ENCODE measurements around the gene FBXW4. TPM values are rescaled to one million over a fixed set of nuclear protein-coding genes. Genes with fewer than 3 reads are reported as not detected.
A peak's percentile ranks its signal among the peaks of the same experiment; 100 is the strongest.

Gene FBXW4
- total and polyA plus RNA-seq, 9 of the 15 experiments (the other 6 are each of a cell fraction or from before 2014, with no cell fraction given): 1.0 to 10.6 (median 5.4) TPM

DNA sequence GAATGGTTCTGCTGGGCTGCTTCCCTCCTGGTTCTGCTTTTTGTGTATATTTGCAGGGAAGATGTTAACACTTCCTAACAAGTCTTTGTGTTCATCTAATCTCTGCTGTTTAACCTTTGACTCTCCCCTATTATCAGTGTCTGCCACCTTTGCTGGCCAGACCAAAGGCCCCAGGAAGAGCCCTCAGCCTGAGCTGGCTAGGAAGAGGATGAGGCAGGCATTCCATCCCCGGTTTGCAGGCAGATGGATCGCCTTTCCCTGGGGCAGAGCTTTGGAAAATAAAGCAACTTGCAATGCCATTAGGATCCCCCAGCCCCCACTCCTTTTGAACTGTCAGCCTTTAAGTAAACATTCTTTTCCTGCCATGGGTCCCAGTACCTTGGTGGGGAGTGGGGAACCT is 87.8 kb downstream of the FBXW4 start (continued):
- TF ChIP-seq, protein P1, sequence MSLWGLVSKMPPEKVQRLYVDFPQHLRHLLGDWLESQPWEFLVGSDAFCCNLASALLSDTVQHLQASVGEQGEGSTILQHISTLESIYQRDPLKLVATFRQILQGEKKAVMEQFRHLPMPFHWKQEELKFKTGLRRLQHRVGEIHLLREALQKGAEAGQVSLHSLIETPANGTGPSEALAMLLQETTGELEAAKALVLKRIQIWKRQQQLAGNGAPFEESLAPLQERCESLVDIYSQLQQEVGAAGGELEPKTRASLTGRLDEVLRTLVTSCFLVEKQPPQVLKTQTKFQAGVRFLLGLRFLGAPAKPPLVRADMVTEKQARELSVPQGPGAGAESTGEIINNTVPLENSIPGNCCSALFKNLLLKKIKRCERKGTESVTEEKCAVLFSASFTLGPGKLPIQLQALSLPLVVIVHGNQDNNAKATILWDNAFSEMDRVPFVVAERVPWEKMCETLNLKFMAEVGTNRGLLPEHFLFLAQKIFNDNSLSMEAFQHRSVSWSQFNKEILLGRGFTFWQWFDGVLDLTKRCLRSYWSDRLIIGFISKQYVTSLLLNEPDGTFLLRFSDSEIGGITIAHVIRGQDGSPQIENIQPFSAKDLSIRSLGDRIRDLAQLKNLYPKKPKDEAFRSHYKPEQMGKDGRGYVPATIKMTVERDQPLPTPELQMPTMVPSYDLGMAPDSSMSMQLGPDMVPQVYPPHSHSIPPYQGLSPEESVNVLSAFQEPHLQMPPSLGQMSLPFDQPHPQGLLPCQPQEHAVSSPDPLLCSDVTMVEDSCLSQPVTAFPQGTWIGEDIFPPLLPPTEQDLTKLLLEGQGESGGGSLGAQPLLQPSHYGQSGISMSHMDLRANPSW (CRISPR knock-in tag; IDR thresholded peaks at IDR 0.05): no peak
- TF ChIP-seq NFXL1 (CRISPR knock-in tag; IDR thresholded peaks at IDR 0.05) (no peak), MAFG (tag; conservative IDR thresholded peaks at IDR 0.05) (no peak), BACH1 (tag; IDR thresholded peaks at IDR 0.05) (no peak), ZNF507 (tag; conservative IDR thresholded peaks at IDR 0.05) (no peak), KDM1A (IDR thresholded peaks at IDR 0.05) (peak; percentile 34 to 48; a peak in 2 of 4 replicates), ZNF146 (CRISPR knock-in tag; IDR thresholded peaks at IDR 0.05; ENCODE audit: unreplicated experiment) (no peak), CTBP1 (IDR thresholded peaks at IDR 0.05; ENCODE audit: borderline replicate concordance) (peak; percentile 41; the same call in 1 of the 2 replicates), TEAD4 (IDR thresholded peaks at IDR 0.05; ENCODE audit: low read length) (peak; percentile 56; the same call in 1 of the 2 replicates), TEAD4 (CRISPR knock-in tag; IDR thresholded peaks at IDR 0.05; ENCODE audit: borderline replicate concordance) (no peak), ZNF354B (CRISPR knock-in tag; IDR thresholded peaks at IDR 0.05) (no peak), CBFA2T2 (conservative IDR thresholded peaks at IDR 0.05) (peak; percentile 51), FOSL1 (tag; conservative IDR thresholded peaks at IDR 0.05) (no peak), ZNF584 (CRISPR knock-in tag; IDR thresholded peaks at IDR 0.05; ENCODE audit: low read depth) (no peak), RFX7 (CRISPR knock-in tag; IDR thresholded peaks at IDR 0.05) (no peak), KAT8 (IDR thresholded peaks at IDR 0.05; ENCODE audit: low read depth) (no peak), TCF7 (IDR thresholded peaks at IDR 0.05; ENCODE audit: borderline replicate concordance) (no peak), ADNP (tag; IDR thresholded peaks at IDR 0.05) (no peak), RAD51 (IDR thresholded peaks at IDR 0.05; ENCODE audit: borderline replicate concordance, low read depth) (no peak), NELFE (IDR thresholded peaks at IDR 0.05; ENCODE audit: insufficient read depth, insufficient read length) (no peak), RFX1 (IDR thresholded peaks at IDR 0.05) (no peak), ZNF436 (CRISPR knock-in tag; IDR thresholded peaks at IDR 0.05) (no peak), ZNF263 (CRISPR knock-in tag; IDR thresholded peaks at IDR 0.05; ENCODE audit: borderline replicate concordance) (no peak)
- TF ChIP-seq, protein P2, sequence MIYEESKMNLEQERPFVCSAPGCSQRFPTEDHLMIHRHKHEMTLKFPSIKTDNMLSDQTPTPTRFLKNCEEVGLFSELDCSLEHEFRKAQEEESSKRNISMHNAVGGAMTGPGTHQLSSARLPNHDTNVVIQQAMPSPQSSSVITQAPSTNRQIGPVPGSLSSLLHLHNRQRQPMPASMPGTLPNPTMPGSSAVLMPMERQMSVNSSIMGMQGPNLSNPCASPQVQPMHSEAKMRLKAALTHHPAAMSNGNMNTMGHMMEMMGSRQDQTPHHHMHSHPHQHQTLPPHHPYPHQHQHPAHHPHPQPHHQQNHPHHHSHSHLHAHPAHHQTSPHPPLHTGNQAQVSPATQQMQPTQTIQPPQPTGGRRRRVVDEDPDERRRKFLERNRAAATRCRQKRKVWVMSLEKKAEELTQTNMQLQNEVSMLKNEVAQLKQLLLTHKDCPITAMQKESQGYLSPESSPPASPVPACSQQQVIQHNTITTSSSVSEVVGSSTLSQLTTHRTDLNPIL (CRISPR knock-in tag; IDR thresholded peaks at IDR 0.05): no peak
- TF ChIP-seq, protein P3, sequence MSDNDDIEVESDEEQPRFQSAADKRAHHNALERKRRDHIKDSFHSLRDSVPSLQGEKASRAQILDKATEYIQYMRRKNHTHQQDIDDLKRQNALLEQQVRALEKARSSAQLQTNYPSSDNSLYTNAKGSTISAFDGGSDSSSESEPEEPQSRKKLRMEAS (CRISPR knock-in tag; IDR thresholded peaks at IDR 0.05): no peak
- TF ChIP-seq, protein P4, sequence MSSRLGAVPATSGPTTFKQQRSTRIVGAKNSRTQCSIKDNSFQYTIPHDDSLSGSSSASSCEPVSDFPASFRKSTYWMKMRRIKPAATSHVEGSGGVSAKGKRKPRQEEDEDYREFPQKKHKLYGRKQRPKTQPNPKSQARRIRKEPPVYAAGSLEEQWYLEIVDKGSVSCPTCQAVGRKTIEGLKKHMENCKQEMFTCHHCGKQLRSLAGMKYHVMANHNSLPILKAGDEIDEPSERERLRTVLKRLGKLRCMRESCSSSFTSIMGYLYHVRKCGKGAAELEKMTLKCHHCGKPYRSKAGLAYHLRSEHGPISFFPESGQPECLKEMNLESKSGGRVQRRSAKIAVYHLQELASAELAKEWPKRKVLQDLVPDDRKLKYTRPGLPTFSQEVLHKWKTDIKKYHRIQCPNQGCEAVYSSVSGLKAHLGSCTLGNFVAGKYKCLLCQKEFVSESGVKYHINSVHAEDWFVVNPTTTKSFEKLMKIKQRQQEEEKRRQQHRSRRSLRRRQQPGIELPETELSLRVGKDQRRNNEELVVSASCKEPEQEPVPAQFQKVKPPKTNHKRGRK (tag; IDR thresholded peaks at IDR 0.05): no peak

Measured in K562 (cell line).